ENCODE results near the gene TXLNG. TPM values are rescaled to one million over a fixed set of nuclear protein-coding genes. Genes with fewer than 3 reads are reported as not detected.

Gene TXLNG
- total RNA-seq, 4 donors from 2014 or later, result 9.6 to 13.6 (median 11.9) TPM

DNA sequence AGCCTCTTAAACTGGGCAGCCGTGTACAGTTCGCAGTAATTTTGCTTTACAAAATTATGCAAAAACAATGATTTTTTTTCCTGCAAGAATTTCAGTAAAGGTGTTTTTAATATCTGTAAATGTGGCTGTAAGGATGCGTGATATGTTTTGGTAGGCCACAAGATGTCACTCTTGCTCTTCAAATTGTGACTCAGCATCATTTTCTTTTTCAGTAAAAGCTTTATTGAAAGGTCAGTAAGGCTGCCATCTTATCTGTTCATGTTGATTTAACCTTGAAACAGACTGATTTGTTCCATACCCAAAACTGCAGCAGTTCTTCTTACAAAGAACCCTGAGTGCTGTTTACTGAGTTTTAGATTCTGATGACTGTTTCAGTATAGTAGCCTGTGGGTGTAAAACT is 39.9 kb downstream of the TXLNG start:
- H3K27ac ChIP-seq (replicated peaks in 1 of 4), result peak overlapping the region in 3 of 4 donors; percentile 15 to 79 (median 71)
- no peaks in the 10 kb centered on the region for H3K27me3 ChIP-seq
- H3K9me3 ChIP-seq, result no peaks in the 10 kb centered on the region
- peaks cover 0 to 27% (median 17%) of the 10 kb centered on the region in 4 donors for H3K4me1 ChIP-seq
- H3K4me3 ChIP-seq, result no peak overlapping the region
- no peak for TF ChIP-seq EP300 (IDR thresholded peaks at IDR 0.05)
- TF ChIP-seq, protein P1, sequence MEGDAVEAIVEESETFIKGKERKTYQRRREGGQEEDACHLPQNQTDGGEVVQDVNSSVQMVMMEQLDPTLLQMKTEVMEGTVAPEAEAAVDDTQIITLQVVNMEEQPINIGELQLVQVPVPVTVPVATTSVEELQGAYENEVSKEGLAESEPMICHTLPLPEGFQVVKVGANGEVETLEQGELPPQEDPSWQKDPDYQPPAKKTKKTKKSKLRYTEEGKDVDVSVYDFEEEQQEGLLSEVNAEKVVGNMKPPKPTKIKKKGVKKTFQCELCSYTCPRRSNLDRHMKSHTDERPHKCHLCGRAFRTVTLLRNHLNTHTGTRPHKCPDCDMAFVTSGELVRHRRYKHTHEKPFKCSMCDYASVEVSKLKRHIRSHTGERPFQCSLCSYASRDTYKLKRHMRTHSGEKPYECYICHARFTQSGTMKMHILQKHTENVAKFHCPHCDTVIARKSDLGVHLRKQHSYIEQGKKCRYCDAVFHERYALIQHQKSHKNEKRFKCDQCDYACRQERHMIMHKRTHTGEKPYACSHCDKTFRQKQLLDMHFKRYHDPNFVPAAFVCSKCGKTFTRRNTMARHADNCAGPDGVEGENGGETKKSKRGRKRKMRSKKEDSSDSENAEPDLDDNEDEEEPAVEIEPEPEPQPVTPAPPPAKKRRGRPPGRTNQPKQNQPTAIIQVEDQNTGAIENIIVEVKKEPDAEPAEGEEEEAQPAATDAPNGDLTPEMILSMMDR (IDR thresholded peaks at IDR 0.05), result peak; percentile 43 to 55 (median 52)
- intact Hi-C loops (cut with DNase I), result loop anchor here (5.0 to 10.0 kb wide), 3 partner anchors 41 to 869 kb away; no protein-coding TSS in a partner anchor
- H3K36me3 ChIP-seq, result peaks cover 0 to 40% (median 29%) of the 10 kb centered on the region in 4 donors
- no peak for DNase-seq (ENCODE audit: extremely low spot score)
- WGBS, result 75% methylated on average over 3 of the region's 3 CpGs

DNA sequence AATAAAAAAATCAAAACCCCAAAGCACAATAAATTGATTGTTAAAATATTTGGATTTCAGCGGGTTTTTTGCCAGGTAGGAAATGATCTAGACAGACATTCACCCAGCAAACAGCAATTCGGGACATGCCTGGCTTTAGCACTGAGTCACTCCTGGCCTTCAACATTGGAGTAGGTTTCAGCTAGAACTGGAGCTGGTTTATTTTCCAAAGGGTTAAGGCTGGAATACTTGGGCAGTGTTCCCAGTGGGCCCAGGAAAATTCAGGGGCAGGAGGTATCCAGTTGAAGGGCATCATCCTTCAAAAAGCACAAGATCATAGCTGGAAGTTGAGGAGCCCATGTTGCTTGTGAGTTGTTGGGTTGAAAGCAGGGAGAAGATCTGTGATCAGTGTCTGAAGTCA is 41.0 kb downstream of the TXLNG start:
- peaks cover 0 to 41% (median 32%) of the 10 kb centered on the region in 4 donors for H3K36me3 ChIP-seq
- H3K4me3 ChIP-seq, result no peak overlapping the region
- 83% methylated on average over 2 of the region's 2 CpGs for WGBS
- no peak for DNase-seq (ENCODE audit: extremely low spot score)
- no peaks in the 10 kb centered on the region for H3K9me3 ChIP-seq
- TF ChIP-seq EP300 (IDR thresholded peaks at IDR 0.05), result no peak
- no peak for TF ChIP-seq POLR2AphosphoS5 (IDR thresholded peaks at IDR 0.05)
- TF ChIP-seq, protein P1 (IDR thresholded peaks at IDR 0.05), result no peak
- TF ChIP-seq POLR2A (IDR thresholded peaks at IDR 0.05; ENCODE audit: low read depth), result no peak
- intact Hi-C loops (cut with DNase I), result loop anchor here (5.0 to 10.0 kb wide), 3 partner anchors 40 to 868 kb away; no protein-coding TSS in a partner anchor
- peaks cover 0 to 27% (median 17%) of the 10 kb centered on the region in 4 donors for H3K4me1 ChIP-seq
- no peaks in the 10 kb centered on the region for H3K27me3 ChIP-seq
- peak overlapping the region; percentile 71 to 79 (median 74) for H3K27ac ChIP-seq (replicated peaks in 1 of 4)

DNA sequence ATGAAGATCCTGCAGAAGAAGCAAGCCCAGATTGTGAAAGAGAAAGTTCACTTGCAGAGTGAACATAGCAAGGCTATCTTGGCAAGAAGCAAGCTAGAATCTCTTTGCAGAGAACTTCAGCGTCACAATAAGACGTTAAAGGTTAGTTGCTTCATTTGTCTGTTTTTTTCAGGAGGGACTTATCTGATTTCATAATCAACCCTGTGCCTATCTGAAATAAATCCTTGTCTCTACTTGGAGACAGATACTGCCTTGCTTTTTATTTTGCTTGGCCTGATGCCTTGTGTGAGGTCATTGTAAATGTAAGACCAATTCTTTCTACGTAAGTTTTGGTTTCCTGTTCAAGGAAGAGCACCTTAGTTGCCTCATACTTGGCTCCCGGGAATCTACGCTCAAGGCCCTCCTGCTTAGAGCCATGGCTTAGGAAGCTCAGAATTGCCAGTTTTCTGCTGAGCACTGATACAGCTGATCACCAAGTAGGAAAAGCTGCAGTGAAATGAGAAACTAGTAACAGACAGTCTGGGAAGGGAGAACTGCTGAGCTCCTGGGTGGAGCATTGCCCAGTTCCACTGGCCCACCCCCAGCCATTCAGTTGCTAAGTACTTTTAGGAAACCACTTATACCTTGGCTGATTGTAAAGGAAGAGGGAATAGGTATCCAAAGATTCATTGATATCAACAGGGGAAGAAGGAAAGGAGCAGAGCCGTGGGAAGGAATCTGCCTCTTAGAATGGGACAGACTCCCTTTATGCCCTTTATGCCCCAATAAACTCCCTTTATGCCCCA is 42.0 kb downstream of the TXLNG start:
- Histone ChIP-seq H3K36me3 (peaks cover 0 to 42% (median 34%) of the 10 kb centered on the region in 4 donors), H3K4me1 (peaks cover 0 to 27% (median 17%) of the 10 kb centered on the region in 4 donors), H3K27me3 (no peaks in the 10 kb centered on the region), H3K27ac (replicated peaks in 1 of 4) (peak overlapping the region; percentile 71 to 79 (median 74)), H3K9me3 (no peaks in the 10 kb centered on the region), H3K4me3 (no peak overlapping the region)
- intact Hi-C loops (cut with DNase I), result loop anchor here (5.0 to 10.0 kb wide), 3 partner anchors 39 to 866 kb away; no protein-coding TSS in a partner anchor
- DNase-seq (ENCODE audit: extremely low spot score), result no peak
- WGBS, result 61% methylated on average over 6 of the region's 6 CpGs
- TF ChIP-seq EP300 (IDR thresholded peaks at IDR 0.05), result no peak
- peak; percentile 34 to 53 for TF ChIP-seq POLR2AphosphoS5 (IDR thresholded peaks at IDR 0.05)
- TF ChIP-seq, protein P1 (IDR thresholded peaks at IDR 0.05), result no peak
- no peak for TF ChIP-seq POLR2A (IDR thresholded peaks at IDR 0.05; ENCODE audit: low read depth)

DNA sequence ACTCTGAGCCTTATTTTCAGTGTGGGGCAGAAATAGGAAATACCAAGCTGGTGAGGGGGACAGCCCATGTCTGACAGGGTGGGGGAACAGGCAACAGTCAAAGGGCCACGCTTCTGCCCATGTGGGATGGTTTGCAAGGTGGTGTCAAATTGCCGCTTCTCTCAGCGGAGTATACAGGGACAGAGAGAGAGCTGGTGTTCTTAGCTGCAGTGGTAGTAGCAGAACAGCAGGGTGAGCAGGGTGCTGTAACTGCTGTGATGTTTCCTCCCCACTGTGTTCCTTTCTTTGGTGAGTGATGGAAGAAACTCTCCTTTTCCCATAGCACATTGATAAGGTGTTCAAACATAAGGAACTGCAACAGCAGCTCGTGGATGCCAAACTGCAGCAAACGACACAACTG is 46.0 kb downstream of the TXLNG start:
- intact Hi-C loops (cut with DNase I), result no loop called here
- no peak for DNase-seq (ENCODE audit: extremely low spot score)
- TF ChIP-seq, protein P1 (IDR thresholded peaks at IDR 0.05), result no peak
- TF ChIP-seq POLR2A (IDR thresholded peaks at IDR 0.05; ENCODE audit: low read depth) (no peak), POLR2AphosphoS5 (IDR thresholded peaks at IDR 0.05) (no peak), EP300 (IDR thresholded peaks at IDR 0.05) (no peak)
- no peaks in the 10 kb centered on the region for H3K9me3 ChIP-seq
- peaks cover 0 to 59% (median 40%) of the 10 kb centered on the region in 4 donors for H3K36me3 ChIP-seq
- peaks cover 0 to 15% (median 13%) of the 10 kb centered on the region in 4 donors for H3K4me1 ChIP-seq
- H3K4me3 ChIP-seq, result no peak overlapping the region
- 83% methylated on average over 5 of the region's 5 CpGs for WGBS
- H3K27me3 ChIP-seq, result no peaks in the 10 kb centered on the region
- H3K27ac ChIP-seq (replicated peaks in 1 of 4), result no peak overlapping the region
